GM19372 (cell line): Measurements from ENCODE around the gene CARD18.

Experiments
- ATAC-seq: cut with Tn5 transposase; IDR thresholded peaks from one replicate; pipeline ENCODE4 v1.9.1; 2021; ENCODE audit warnings: mild to moderate bottlenecking, low read depth, moderate library complexity; ENCODE audit not compliant: unreplicated experiment

The CARD18 gene

DNA sequence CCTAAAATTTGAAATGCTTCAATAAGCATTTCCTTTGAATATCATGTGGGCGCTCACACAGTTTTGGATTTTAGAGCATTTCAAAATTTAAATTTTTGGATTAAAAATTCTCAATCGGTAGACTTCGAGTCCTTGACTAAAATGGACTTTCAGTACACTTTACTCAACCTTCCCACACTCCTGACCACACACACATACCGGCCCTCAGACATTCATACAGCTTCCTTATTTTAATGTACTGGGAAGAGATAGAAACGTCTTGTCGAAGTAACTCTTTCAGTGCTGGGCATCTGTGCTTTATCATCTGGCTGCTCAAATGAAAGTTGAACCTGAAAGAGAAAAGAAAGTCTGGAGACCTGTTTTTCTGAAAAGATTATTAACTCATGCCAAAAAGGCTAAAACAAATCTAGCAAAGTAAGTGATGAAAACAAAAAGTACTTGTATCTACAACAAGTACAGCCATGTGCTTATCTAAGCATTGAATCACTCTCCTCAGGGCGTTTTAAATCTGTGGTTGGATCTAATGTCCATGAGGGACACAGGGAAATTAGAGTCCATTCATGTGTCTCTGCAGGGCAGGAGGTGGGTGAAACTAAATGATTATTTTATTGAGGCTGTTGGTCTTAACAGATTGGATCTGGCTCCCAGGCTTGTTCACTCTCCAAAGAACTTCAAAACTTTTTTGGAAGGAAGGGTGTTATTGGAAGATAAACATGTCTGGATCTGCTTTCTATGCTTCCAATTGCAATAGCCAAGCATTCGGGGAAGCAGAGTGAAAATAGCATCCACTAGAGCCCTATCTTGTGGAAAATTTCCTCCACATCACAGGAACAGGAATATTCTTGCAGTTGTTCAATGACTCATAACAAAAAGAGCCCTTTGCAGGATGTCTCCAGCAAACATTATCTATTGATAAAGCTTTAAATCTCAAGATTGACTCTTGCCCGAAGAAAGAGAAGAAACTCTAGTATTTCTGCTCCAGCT is 47.0 kb downstream of the CARD18 start:
- no peak for ATAC-seq
